ENCODE results near the gene PRKCB. TPM values are rescaled to one million over a fixed set of nuclear protein-coding genes. Genes with fewer than 3 reads are reported as not detected.

The PRKCB gene
- total and polyA plus RNA-seq, 4 donors = 1.6 to 9.4 (median 4.0) TPM

- TF ChIP-seq REST (IDR thresholded peaks at IDR 0.05) = no peak
- no peak for TF ChIP-seq FOXA1 (IDR thresholded peaks at IDR 0.05)
- no peak for TF ChIP-seq FOXA2 (IDR thresholded peaks at IDR 0.05)
- no peak for TF ChIP-seq SP1 (IDR thresholded peaks at IDR 0.05)
Measured at GRCh38 chr16:24023621-24024020, 187.8 kb downstream of the PRKCB start (continued).

DNA sequence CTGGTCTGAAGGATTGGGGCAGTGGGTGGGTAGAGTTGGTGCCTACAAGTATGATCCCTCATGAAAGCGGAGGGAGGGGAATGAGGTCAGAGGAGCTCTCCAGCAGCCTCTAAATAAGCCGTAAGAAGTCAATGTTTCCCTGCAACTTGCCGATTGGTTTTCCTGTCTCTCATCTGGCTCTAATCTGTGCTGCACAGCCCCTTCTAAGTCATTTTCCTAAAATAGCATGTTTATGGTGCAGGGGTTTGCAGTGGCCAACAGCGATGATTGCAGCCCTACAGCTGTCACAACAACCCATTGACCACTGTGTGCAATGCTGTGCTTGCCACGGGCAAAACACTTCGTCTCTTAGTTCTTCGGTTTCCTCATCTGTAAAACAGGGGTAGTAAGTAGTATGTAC, 189.2 kb downstream of the PRKCB start:
- Histone ChIP-seq H3K36me3 (ENCODE audit: control insufficient read depth in 4 of 4, insufficient read depth in 3 of 4, low read depth in 1 of 4, low read length in 3 of 4) (no peaks in the 10 kb centered on the region), H3K27ac (ENCODE audit: low read depth in 1 of 2, low read length in 2 of 2) (no peak overlapping the region), H3K4me3 (ENCODE audit: low read depth in 1 of 3, low read length in 3 of 3) (no peak overlapping the region), H3K4me1 (ENCODE audit: control insufficient read depth in 4 of 4, insufficient read depth in 4 of 4, low read length in 3 of 4) (no peaks in the 10 kb centered on the region), H3K27me3 (ENCODE audit: control insufficient read depth in 4 of 4, insufficient read depth in 4 of 4, low read length in 3 of 4) (peaks cover 0 to 4% (median 0%) of the 10 kb centered on the region in 4 donors), H3K9ac (ENCODE audit: low read depth in 1 of 2, low read length in 2 of 2) (no peak overlapping the region), H3K9me3 (ENCODE audit: control insufficient read depth in 4 of 4, low read length in 3 of 4) (no peaks in the 10 kb centered on the region)
- WGBS = 81% methylated on average over 7 of the region's 7 CpGs
- TF ChIP-seq REST (IDR thresholded peaks at IDR 0.05) (no peak), SP1 (IDR thresholded peaks at IDR 0.05) (no peak), TAF1 (conservative IDR thresholded peaks at IDR 0.05) (no peak), HNF4G (IDR thresholded peaks at IDR 0.05) (no peak), GABPA (IDR thresholded peaks at IDR 0.05 in 1 of 2, conservative IDR thresholded peaks at IDR 0.05 in 1 of 2) (no peak), FOXA2 (IDR thresholded peaks at IDR 0.05) (no peak), MAX (IDR thresholded peaks at IDR 0.05) (no peak), RXRA (IDR thresholded peaks at IDR 0.05) (no peak), YY1 (IDR thresholded peaks at IDR 0.05) (no peak), NR2F2 (IDR thresholded peaks at IDR 0.05) (no peak)
- DNase-seq (ENCODE audit: low spot score) = no peak

DNA sequence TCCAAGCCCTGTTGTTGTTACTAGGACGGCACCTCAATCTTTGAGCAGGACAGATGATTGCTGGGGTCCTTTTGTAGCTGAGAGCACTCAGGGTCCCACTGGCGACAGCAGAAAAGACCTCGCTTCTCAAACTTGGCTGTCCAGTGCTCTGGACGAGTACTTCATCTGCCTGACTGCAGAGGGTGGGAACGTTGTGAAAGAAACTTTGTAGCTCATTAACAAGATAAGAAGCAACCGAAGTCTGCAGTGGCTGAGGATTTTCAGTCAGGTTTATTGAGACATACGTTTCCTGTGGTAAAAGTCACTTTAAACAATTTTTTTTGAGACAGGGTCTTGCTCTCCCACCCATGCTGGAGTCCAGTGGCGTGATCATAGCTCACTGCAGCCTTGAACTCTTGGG, 191.7 kb downstream of the PRKCB start:
- TF ChIP-seq, protein P1, sequence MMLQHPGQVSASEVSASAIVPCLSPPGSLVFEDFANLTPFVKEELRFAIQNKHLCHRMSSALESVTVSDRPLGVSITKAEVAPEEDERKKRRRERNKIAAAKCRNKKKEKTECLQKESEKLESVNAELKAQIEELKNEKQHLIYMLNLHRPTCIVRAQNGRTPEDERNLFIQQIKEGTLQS (IDR thresholded peaks at IDR 0.05) = no peak
- TF ChIP-seq REST (IDR thresholded peaks at IDR 0.05) (no peak), EGR1 (IDR thresholded peaks at IDR 0.05; ENCODE audit: low read depth in 2 of 2) (no peak), NR2F2 (IDR thresholded peaks at IDR 0.05) (no peak), JUND (IDR thresholded peaks at IDR 0.05) (no peak), MAX (IDR thresholded peaks at IDR 0.05) (no peak), HNF4G (IDR thresholded peaks at IDR 0.05) (no peak), SP1 (IDR thresholded peaks at IDR 0.05) (no peak), RXRA (IDR thresholded peaks at IDR 0.05) (no peak), CTCF (IDR thresholded peaks at IDR 0.05; ENCODE audit: low read depth, low read length, missing input control) (no peak), HNF4A (conservative IDR thresholded peaks at IDR 0.05) (no peak), GABPA (IDR thresholded peaks at IDR 0.05 in 1 of 2, conservative IDR thresholded peaks at IDR 0.05 in 1 of 2) (no peak)
- WGBS = 41% methylated on average over 8 of the region's 8 CpGs

More for the DNA sequence above, 191.7 kb downstream of the PRKCB start:
- Histone ChIP-seq H3K9me3 (ENCODE audit: control insufficient read depth in 4 of 4, low read length in 3 of 4) (no peaks in the 10 kb centered on the region), H3K9ac (ENCODE audit: low read depth in 1 of 2, low read length in 2 of 2) (no peak overlapping the region), H3K4me1 (ENCODE audit: control insufficient read depth in 4 of 4, insufficient read depth in 4 of 4, low read length in 3 of 4) (no peaks in the 10 kb centered on the region), H3K36me3 (ENCODE audit: control insufficient read depth in 4 of 4, insufficient read depth in 3 of 4, low read depth in 1 of 4, low read length in 3 of 4) (no peaks in the 10 kb centered on the region), H3K27ac (ENCODE audit: low read depth in 1 of 2, low read length in 2 of 2) (no peak overlapping the region), H3K4me3 (ENCODE audit: low read depth in 1 of 3, low read length in 3 of 3) (no peak overlapping the region), H3K27me3 (ENCODE audit: control insufficient read depth in 4 of 4, insufficient read depth in 4 of 4, low read length in 3 of 4) (peaks cover 0 to 6% (median 0%) of the 10 kb centered on the region in 4 donors)
- no peak for DNase-seq (ENCODE audit: low spot score)
